PFSK-1 (cell line): ENCODE results near the gene RNF223.

Experiments used
- POLR2AphosphoS5 ChIP-seq: IDR thresholded peaks from 2 replicates; pipeline ENCODE4 v1.6.1; 2012; ENCODE audit warnings: low read depth, mild to moderate bottlenecking, control low read depth, low read length, moderate library complexity
- REST ChIP-seq, 2 experiments: IDR thresholded peaks; 2 replicates each; pipeline versions ENCODE4 v1.6.1 to v1.8.0; 2011 to 2012; ENCODE audit warnings: low read depth in 2 of 2, low read length in 2 of 2, control low read depth in 1 of 2, inconsistent platforms in 1 of 2, mild to moderate bottlenecking in 1 of 2, moderate library complexity in 1 of 2; ENCODE audit not compliant: insufficient read depth in 1 of 2
- SIN3A ChIP-seq: IDR thresholded peaks from 2 replicates; pipeline ENCODE4 v1.6.1; 2012; ENCODE audit warnings: mild to moderate bottlenecking, low read length, moderate library complexity, borderline replicate concordance; ENCODE audit not compliant: insufficient read depth

DNA sequence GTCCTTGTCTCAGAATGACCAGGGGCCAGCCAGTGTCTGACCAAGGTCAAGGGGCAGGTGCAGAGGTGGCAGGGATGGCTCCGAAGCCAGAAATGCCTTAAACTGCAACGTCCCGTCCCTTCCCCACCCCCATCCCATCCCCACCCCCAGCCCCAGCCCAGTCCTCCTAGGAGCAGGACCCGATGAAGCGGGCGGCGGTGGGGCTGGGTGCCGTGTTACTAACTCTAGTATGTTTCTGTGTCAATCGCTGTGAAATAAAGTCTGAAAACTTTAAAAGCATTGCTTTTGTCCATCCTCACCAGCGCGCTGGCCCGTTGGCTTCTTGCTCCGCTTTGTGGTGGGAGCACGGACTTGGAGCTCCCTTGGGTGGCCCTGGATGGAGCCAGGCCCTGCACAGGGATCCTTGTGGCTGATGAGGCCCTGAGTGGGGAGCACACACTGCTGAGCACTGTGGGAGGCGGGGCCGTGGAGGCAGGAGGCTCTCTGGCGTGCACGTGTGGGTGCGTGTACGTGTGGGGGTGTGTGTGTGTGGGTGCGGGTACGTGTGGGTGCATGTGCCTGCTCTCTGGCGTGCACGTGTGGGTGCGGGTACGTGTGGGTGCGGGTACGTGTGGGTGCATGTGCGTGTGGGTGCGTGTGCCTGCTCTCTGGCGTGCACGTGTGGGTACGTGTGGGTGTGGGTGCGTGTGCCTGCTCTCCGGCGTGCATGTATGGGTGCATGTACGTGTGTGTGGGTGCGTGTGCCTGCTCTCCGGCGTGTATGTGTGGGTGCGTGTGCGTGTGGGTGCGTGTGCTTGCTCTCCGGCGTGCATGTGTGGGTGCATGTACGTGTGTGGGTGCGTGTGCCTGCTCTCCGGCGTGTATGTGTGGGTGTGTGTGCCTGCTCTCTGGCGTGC is 18.0 kb downstream of the RNF223 start:
- TF ChIP-seq REST (IDR thresholded peaks at IDR 0.05; ENCODE audit: insufficient read depth in 1 of 2, low read depth in 2 of 2, low read length in 2 of 2) (no peak), SIN3A (no peak), POLR2AphosphoS5 (no peak)
